K562 (cell line): ENCODE results near the gene DPAGT1. TPM values are rescaled to one million over a fixed set of nuclear protein-coding genes. Genes with fewer than 3 reads are reported as not detected.

Experiments used
- BCL6 ChIP-seq: fragments of 250-450 bp; sonication (Bioruptor Pico); IDR thresholded peaks from 2 replicates; pipeline ENCODE4 v1.4.0; 2020
- DPF2 ChIP-seq: fragments of 450-650 bp; IDR thresholded peaks from 2 replicates; pipeline ENCODE4 v1.6.1; 2016
- E2F1 ChIP-seq: sonication (generic); formaldehyde crosslinking; IDR thresholded peaks from 2 replicates; pipeline ENCODE4 v1.8.1; 2023; ENCODE audit warnings: mild to moderate bottlenecking, missing genetic modification reagents, moderate library complexity
- EWSR1 ChIP-seq: fragments of 450-650 bp; IDR thresholded peaks from 2 replicates; pipeline ENCODE4 v1.6.1; 2018; ENCODE audit warnings: borderline replicate concordance, mild to moderate bottlenecking, low read depth, moderate library complexity; ENCODE audit not compliant: partially characterized antibody
- KAT2B ChIP-seq: IDR thresholded peaks from one replicate; pipeline ENCODE4 v1.6.1; 2012; ENCODE audit warnings: low read depth, mild to moderate bottlenecking, control low read depth, inconsistent platforms, low read length, moderate library complexity
- OTX1 ChIP-seq: fragments of 450-650 bp; formaldehyde crosslinking; IDR thresholded peaks from 2 replicates; pipeline ENCODE4 v1.4.0; 2022; ENCODE audit warnings: mild to moderate bottlenecking
- POLR2AphosphoS5 ChIP-seq: IDR thresholded peaks from 2 replicates; pipeline ENCODE4 v1.6.1; 2011; ENCODE audit warnings: mild to moderate bottlenecking, low read depth, low read length, moderate library complexity; ENCODE audit not compliant: control insufficient read depth, insufficient read depth
- POU5F1 ChIP-seq: fragments of 150-350 bp; IDR thresholded peaks from 2 replicates; pipeline ENCODE4 v1.6.1; 2014; ENCODE audit warnings: borderline replicate concordance, low read length, low read depth, mild to moderate bottlenecking; ENCODE audit not compliant: partially characterized antibody
- ZBTB40 ChIP-seq, 2 experiments: fragments of 450-650 bp in 1 of 2; sonication (generic) in 1 of 2; formaldehyde crosslinking in 1 of 2; IDR thresholded peaks; 2 replicates each; pipeline versions ENCODE4 v1.7.1 to v1.9.0; 2016 to 2022; ENCODE audit warnings: inconsistent platforms in 1 of 2, mild to moderate bottlenecking in 1 of 2, missing genetic modification reagents in 1 of 2
- ZNF280B ChIP-seq: fragments of 250-450 bp; sonication (Bioruptor Pico); IDR thresholded peaks from 2 replicates; pipeline ENCODE4 v1.5.1; 2021; ENCODE audit warnings: mild to moderate bottlenecking
- ZNF3 ChIP-seq: fragments of 250-450 bp; sonication (Bioruptor Pico); IDR thresholded peaks from 2 replicates; pipeline ENCODE4 v1.5.0; 2021; ENCODE audit warnings: mild to moderate bottlenecking, moderate library complexity
- ZNF668 ChIP-seq: fragments of 250-450 bp; sonication (Bioruptor Pico); IDR thresholded peaks from 2 replicates; pipeline ENCODE4 v1.8.0; 2022; ENCODE audit warnings: mild to moderate bottlenecking, inconsistent platforms
- ZZZ3 ChIP-seq: fragments of 450-650 bp; IDR thresholded peaks from 2 replicates; pipeline ENCODE4 v1.6.1; 2016; ENCODE audit warnings: antibody characterized with exemption, mild to moderate bottlenecking, moderate library complexity
- polyA plus RNA-seq, 8 experiments: library from polyadenylated mRNA; depleted of rRNA in 4 of 8; stranded (reverse) in 5 of 8; unstranded in 3 of 8; fragments of >200 nt; fragmentation: Nextera tagmentation in 2 of 8; fragmentation: Illumina TruSeq in 1 of 8; extraction: Ambion mirVana in 2 of 8; extraction: Trizol in 1 of 8; gene quantifications; 2 replicates each; pipeline versions ENCODE4 v1.2.1 to v1.2.3, GENCODE V29; 2011 to 2014; ENCODE audit warnings: inconsistent platforms in 1 of 8, missing spikeins in 1 of 8
- total RNA-seq, 7 experiments: library from RNA; depleted of rRNA in 6 of 7; stranded (reverse); fragments of >200 nt in 6 of 7; fragmentation: Illumina TruSeq in 2 of 7; extraction: Trizol in 2 of 7; gene quantifications; 2 replicates each; pipeline versions ENCODE4 v1.2.1 to v1.2.3, GENCODE V29; 2011 to 2021; ENCODE audit warnings: low replicate concordance in 1 of 7

DPAGT1 gene
- total and polyA plus RNA-seq, 9 of the 15 experiments (the other 6 are each of a cell fraction or from before 2014, with no cell fraction given), result 29.9 to 135 (median 85.0) TPM

GRCh38 chr11:119106564-119107537 lies 5.2 kb upstream of the DPAGT1 start, which contains the start of gene C2CD2L (continued):
- TF ChIP-seq ZBTB40 (IDR thresholded peaks at IDR 0.05), result peak; percentile 20; the same call in 1 of the 2 replicates
- no peak for TF ChIP-seq ZBTB40 (CRISPR knock-in tag; IDR thresholded peaks at IDR 0.05)
- TF ChIP-seq BCL6 (CRISPR knock-in tag), result no peak
- TF ChIP-seq POLR2AphosphoS5, result peak; percentile 60
- TF ChIP-seq ZNF280B (CRISPR knock-in tag), result no peak
- no peak for TF ChIP-seq ZNF3 (CRISPR knock-in tag)
- no peak for TF ChIP-seq POU5F1
- TF ChIP-seq DPF2, result peak; percentile 85
- no peak for TF ChIP-seq ZNF668 (CRISPR knock-in tag)
- TF ChIP-seq EWSR1, result no peak
- TF ChIP-seq ZZZ3, result no peak
- no peak for TF ChIP-seq KAT2B
- 0 out of 2 replicates have a peak, but pooled peaks have one; percentile 33 for TF ChIP-seq OTX1 (CRISPR knock-in tag)
- peak; percentile 68; the same call in 1 of the 2 replicates for TF ChIP-seq E2F1 (CRISPR knock-in tag)
